ENCODE data around the gene SLCO3A1. TPM values are rescaled to one million over a fixed set of nuclear protein-coding genes. Genes with fewer than 3 reads are reported as not detected.
A peak's percentile ranks its signal among the peaks of the same experiment; 100 is the strongest.

SLCO3A1 gene
- total and polyA plus RNA-seq, 2 experiments from 2014 or later: 35.5 to 71.9 TPM

DNA sequence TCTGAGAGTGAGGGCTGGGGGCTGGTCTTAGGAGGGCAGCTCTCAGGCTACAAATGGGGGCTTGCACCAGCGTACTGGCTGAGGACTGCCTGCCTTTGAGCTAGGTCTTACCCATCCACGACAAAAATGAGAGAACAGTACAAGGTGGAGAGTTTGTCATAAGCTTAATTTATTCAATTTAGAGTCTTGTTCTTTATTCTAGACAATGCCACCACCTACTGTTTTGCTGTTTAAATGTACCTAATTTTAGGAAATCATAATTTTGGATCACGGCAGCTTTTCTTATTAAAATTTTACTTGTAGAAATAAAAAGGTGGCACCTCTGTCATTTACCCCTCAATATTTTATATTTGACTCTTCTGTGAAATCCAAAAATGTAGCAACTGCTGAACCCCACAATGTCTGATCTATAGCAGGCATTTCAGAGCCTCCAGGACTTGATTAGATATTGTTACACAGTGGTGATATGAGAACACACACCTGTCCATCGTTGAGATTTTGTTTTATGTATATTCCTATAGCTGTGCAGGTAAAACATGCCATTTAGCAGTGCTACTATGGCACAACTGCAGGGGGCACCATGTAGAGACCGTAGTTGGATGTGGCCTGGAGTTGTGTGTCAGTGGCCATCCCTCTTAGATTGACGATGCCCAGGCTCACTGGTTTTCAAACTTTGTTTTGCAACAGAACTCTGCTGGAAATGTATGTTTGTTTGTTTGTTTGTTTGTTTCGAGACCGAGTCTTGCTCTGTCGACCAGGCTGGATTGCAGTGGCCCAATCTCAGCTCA lies 88.6 kb downstream of the SLCO3A1 start:
- TF ChIP-seq CTCF (IDR thresholded peaks at IDR 0.05; ENCODE audit: low read depth, low read length): no peak
- H3K4me3 ChIP-seq: no peak overlapping the region
- peaks cover 56% of the 10 kb centered on the region for H3K4me1 ChIP-seq (ENCODE audit: low read depth)
- peak in 1 of 2 donors; percentile 42 for DNase-seq (ENCODE audit: low read depth in 1 of 2, low spot score in 1 of 2)
- no peaks in the 10 kb centered on the region for H3K27me3 ChIP-seq
- H3K27ac ChIP-seq: no peak overlapping the region
- no peaks in the 10 kb centered on the region for H3K9me3 ChIP-seq (ENCODE audit: low read depth)
- no peaks in the 10 kb centered on the region for H3K36me3 ChIP-seq

- H3K36me3 ChIP-seq: no peaks in the 10 kb centered on the region
- DNase-seq (ENCODE audit: low read depth in 1 of 2, low spot score in 1 of 2): peak in 1 of 2 donors; percentile 97
- H3K4me1 ChIP-seq (ENCODE audit: low read depth): peaks cover 64% of the 10 kb centered on the region
- H3K9me3 ChIP-seq (ENCODE audit: low read depth): no peaks in the 10 kb centered on the region
- H3K27me3 ChIP-seq: no peaks in the 10 kb centered on the region
- TF ChIP-seq CTCF (IDR thresholded peaks at IDR 0.05; ENCODE audit: low read depth, low read length): no peak
- no peak overlapping the region for H3K27ac ChIP-seq
- no peak overlapping the region for H3K4me3 ChIP-seq
These were observed 89.3 kb downstream of the SLCO3A1 start for GRCh38 chr15:91942720-91943394.

- TF ChIP-seq CTCF (IDR thresholded peaks at IDR 0.05; ENCODE audit: low read depth, low read length): no peak
- Histone ChIP-seq H3K36me3 (no peaks in the 10 kb centered on the region), H3K9me3 (ENCODE audit: low read depth) (no peaks in the 10 kb centered on the region), H3K4me3 (no peak overlapping the region), H3K4me1 (ENCODE audit: low read depth) (peaks cover 72% of the 10 kb centered on the region), H3K27ac (no peak overlapping the region), H3K27me3 (no peaks in the 10 kb centered on the region)
- DNase-seq (ENCODE audit: low read depth in 1 of 2, low spot score in 1 of 2): no peak
These were observed 90.8 kb downstream of the SLCO3A1 start for GRCh38 chr15:91944331-91944730.

DNA sequence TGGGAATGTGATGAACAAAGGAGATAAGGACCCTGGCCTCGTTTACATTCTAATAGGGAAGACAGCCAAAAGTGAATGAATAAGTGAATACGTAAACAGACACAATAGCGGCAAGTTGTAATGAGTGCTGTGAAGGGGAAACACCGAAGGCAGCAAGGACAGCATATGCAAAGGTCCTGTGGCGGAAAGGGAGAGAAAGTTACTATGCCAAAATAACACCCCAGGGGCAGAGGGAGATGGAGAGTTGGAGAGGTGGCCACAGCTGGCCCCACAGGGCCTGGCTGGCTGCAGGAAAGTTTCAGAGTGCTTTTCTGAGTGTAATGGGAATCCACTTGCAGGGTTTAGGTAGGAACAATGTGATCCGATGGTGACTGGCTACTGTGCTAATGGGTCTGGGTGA lies 91.9 kb downstream of the SLCO3A1 start:
- Histone ChIP-seq H3K36me3 (no peaks in the 10 kb centered on the region), H3K27me3 (no peaks in the 10 kb centered on the region), H3K27ac (no peak overlapping the region), H3K4me1 (ENCODE audit: low read depth) (peaks cover 67% of the 10 kb centered on the region), H3K9me3 (ENCODE audit: low read depth) (no peaks in the 10 kb centered on the region), H3K4me3 (no peak overlapping the region)
- no peak for TF ChIP-seq CTCF (IDR thresholded peaks at IDR 0.05; ENCODE audit: low read depth, low read length)
- no peak for DNase-seq (ENCODE audit: low read depth in 1 of 2, low spot score in 1 of 2)

DNA sequence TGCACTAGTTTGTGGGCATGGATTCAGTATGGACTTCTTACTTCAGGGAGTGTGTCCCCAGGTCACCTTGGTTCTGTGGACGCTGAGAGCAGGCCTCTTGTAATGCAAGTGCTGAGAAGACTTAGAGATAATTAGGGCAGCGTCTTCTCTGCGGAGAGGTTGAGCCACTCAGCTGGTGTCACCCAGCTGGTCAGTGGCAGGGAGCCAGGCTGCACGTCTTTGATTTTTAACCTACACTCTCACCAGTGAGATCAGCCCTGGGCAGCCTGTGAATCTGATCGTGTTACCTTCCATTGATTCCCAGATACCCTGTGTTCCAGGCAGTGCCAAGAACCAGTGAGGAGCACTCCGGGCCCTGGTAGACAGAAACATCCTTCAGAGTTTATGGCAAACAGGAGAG lies 92.6 kb downstream of the SLCO3A1 start:
- H3K27me3 ChIP-seq: no peaks in the 10 kb centered on the region
- TF ChIP-seq CTCF (IDR thresholded peaks at IDR 0.05; ENCODE audit: low read depth, low read length): no peak
- no peaks in the 10 kb centered on the region for H3K36me3 ChIP-seq
- H3K27ac ChIP-seq: no peak overlapping the region
- DNase-seq (ENCODE audit: low read depth in 1 of 2, low spot score in 1 of 2): no peak
- no peaks in the 10 kb centered on the region for H3K9me3 ChIP-seq (ENCODE audit: low read depth)
- H3K4me3 ChIP-seq: no peak overlapping the region
- peaks cover 60% of the 10 kb centered on the region for H3K4me1 ChIP-seq (ENCODE audit: low read depth)
